Activated B cell treated with CpG ODN at 0.5 μM for 24 hours (primary cell): ENCODE measurements around the gene KCTD12. TPM values are rescaled to one million over a fixed set of nuclear protein-coding genes. Genes with fewer than 3 reads are reported as not detected.

Experiments used
- ATAC-seq: fragments of 200-7000 bp; cut with Tn5 transposase; one replicate; pipeline ENCODE4 v1.10.0; 2021; ENCODE audit warnings: low read depth, mild to moderate bottlenecking, moderate library complexity
- CTCF ChIA-PET: fragments of 350-600 bp; sonication (Branson Sonifier 250); formaldehyde crosslinking; loops from one replicate; lab custom pipeline; 2021; ENCODE audit warnings: antibody characterized with exemption; lab: Charles Lee
- POLR2A ChIA-PET: fragments of 350-600 bp; sonication (Branson Sonifier 250); formaldehyde crosslinking; loops from one replicate; lab custom pipeline; 2021; ENCODE audit warnings: antibody characterized with exemption; lab: Charles Lee
- DNase-seq: peaks from one replicate; pipeline ENCODE4 v3.0.0; 2022
- H3K27ac Mint-ChIP-seq: one replicate; pipeline ENCODE4 v1.8.0; 2020; ENCODE audit warnings: mixed read lengths
- H3K27me3 Mint-ChIP-seq: one replicate; pipeline ENCODE4 v1.8.0; 2021; ENCODE audit warnings: mixed read lengths
- H3K36me3 Mint-ChIP-seq: one replicate; pipeline ENCODE4 v1.8.0; 2021; ENCODE audit warnings: low read depth, mixed read lengths
- H3K4me1 Mint-ChIP-seq: one replicate; pipeline ENCODE4 v1.8.0; 2021; ENCODE audit warnings: mixed read lengths
- H3K4me3 Mint-ChIP-seq: one replicate; pipeline ENCODE4 v1.8.0; 2020; ENCODE audit warnings: mild to moderate bottlenecking, mixed read lengths
- H3K9me3 Mint-ChIP-seq: one replicate; pipeline ENCODE4 v1.8.0; 2020; ENCODE audit warnings: mixed read lengths
- intact Hi-C: fragments of 100-400 bp; cut with micrococcal nuclease; formaldehyde crosslinking; loops from one replicate; pipeline ENCODE4 v1.15.1; 2024
- total RNA-seq: library from RNA; stranded (reverse); gene quantifications from 2 replicates; pipeline ENCODE4 v1.2.3, GENCODE V29; 2022
- TF ChIP-seq, protein P1 (sequence below): fragments of 200-600 bp; IDR thresholded peaks from one replicate; pipeline ENCODE4 v1.8.0; 2022; ENCODE audit warnings: antibody characterized with exemption, mild to moderate bottlenecking

KCTD12 gene
- total RNA-seq, 1 donor from 2014 or later: 5.5 TPM

DNA sequence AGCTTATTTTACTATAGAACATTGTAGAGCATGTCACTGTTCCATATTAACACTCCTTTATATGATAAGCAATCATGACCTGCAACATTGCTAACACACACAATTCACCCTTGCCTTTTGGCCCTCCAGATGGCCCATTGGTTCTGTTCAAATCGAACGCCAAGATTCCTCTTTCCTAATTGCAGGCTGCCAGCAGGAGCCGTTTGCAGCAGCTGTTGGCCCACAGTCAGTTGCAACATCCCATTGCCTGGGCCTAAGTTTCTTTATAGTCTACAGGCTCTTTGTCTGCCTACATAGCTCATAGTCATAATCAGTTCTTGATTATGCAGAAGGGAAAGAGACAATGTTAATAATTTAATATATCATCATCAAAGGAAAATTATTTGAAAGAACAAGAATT is 37.6 kb downstream of the KCTD12 start:
- POLR2A ChIA-PET: no interaction called here

GRCh38 chr13:76846363-76846762 is 39.8 kb downstream of the KCTD12 start:
- CTCF ChIA-PET: no interaction called here
- DNase-seq: no peak
- H3K4me1 Mint-ChIP-seq: no peaks in the 10 kb centered on the region
- POLR2A ChIA-PET: no interaction called here
- no peak for ATAC-seq
- TF ChIP-seq, protein P1, sequence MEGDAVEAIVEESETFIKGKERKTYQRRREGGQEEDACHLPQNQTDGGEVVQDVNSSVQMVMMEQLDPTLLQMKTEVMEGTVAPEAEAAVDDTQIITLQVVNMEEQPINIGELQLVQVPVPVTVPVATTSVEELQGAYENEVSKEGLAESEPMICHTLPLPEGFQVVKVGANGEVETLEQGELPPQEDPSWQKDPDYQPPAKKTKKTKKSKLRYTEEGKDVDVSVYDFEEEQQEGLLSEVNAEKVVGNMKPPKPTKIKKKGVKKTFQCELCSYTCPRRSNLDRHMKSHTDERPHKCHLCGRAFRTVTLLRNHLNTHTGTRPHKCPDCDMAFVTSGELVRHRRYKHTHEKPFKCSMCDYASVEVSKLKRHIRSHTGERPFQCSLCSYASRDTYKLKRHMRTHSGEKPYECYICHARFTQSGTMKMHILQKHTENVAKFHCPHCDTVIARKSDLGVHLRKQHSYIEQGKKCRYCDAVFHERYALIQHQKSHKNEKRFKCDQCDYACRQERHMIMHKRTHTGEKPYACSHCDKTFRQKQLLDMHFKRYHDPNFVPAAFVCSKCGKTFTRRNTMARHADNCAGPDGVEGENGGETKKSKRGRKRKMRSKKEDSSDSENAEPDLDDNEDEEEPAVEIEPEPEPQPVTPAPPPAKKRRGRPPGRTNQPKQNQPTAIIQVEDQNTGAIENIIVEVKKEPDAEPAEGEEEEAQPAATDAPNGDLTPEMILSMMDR: no peak
- H3K36me3 Mint-ChIP-seq: no peaks in the 10 kb centered on the region
- H3K27ac Mint-ChIP-seq: no peak overlapping the region
- H3K9me3 Mint-ChIP-seq: no peaks in the 10 kb centered on the region
- H3K27me3 Mint-ChIP-seq: peaks cover 3% of the 10 kb centered on the region
- no peak overlapping the region for H3K4me3 Mint-ChIP-seq
- intact Hi-C loops: no loop called here

More for the DNA sequence above, 37.6 kb downstream of the KCTD12 start:
- Mint-ChIP-seq H3K27me3 (peaks cover 3% of the 10 kb centered on the region), H3K36me3 (no peaks in the 10 kb centered on the region), H3K4me3 (no peak overlapping the region), H3K4me1 (no peaks in the 10 kb centered on the region), H3K27ac (no peak overlapping the region), H3K9me3 (no peaks in the 10 kb centered on the region)
- DNase-seq (no peak), ATAC-seq (no peak)
- CTCF ChIA-PET: no interaction called here
- intact Hi-C loops: no loop called here
- TF ChIP-seq, protein P1: no peak

DNA sequence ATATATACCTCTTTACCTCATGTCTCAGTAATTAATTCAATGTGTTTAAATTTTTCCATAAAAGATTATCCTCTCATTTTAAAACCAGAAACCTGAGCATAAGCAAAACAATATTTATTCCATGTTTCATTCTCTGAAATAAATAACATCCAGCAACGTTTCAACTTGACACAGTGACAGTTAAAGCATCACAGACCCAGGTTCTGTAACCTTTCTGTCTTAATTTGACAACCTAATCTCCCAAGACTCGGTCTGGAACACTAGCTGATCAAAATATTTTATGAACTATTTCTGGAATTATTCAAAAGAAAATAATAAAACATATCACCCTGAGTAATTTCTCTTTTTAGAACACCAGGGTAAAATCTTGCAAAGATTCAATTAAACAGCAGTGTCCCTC is 40.3 kb downstream of the KCTD12 start:
- POLR2A ChIA-PET: no interaction called here
- ATAC-seq: no peak

GRCh38 chr13:76845367-76845766 is 40.8 kb downstream of the KCTD12 start:
- intact Hi-C loops: no loop called here
- DNase-seq (no peak), ATAC-seq (no peak)
- CTCF ChIA-PET: no interaction called here
- no peak overlapping the region for H3K4me3 Mint-ChIP-seq
- no peaks in the 10 kb centered on the region for H3K9me3 Mint-ChIP-seq
- H3K27ac Mint-ChIP-seq: no peak overlapping the region
- no peaks in the 10 kb centered on the region for H3K4me1 Mint-ChIP-seq
- POLR2A ChIA-PET: no interaction called here
- TF ChIP-seq, protein P1: no peak
- no peaks in the 10 kb centered on the region for H3K36me3 Mint-ChIP-seq
- H3K27me3 Mint-ChIP-seq: peaks cover 3% of the 10 kb centered on the region

More for the DNA sequence above, 40.3 kb downstream of the KCTD12 start:
- intact Hi-C loops: no loop called here
- Mint-ChIP-seq H3K36me3 (no peaks in the 10 kb centered on the region), H3K4me3 (no peak overlapping the region), H3K4me1 (no peaks in the 10 kb centered on the region), H3K9me3 (no peaks in the 10 kb centered on the region), H3K27ac (no peak overlapping the region), H3K27me3 (peaks cover 3% of the 10 kb centered on the region)
- TF ChIP-seq, protein P1: no peak
- DNase-seq: no peak
- CTCF ChIA-PET: no interaction called here

- Mint-ChIP-seq H3K27ac (no peak overlapping the region), H3K27me3 (peaks cover 8% of the 10 kb centered on the region), H3K4me3 (no peak overlapping the region), H3K9me3 (no peaks in the 10 kb centered on the region), H3K4me1 (no peaks in the 10 kb centered on the region), H3K36me3 (no peaks in the 10 kb centered on the region)
- intact Hi-C loops: no loop called here
- ChIA-PET CTCF (no interaction called here), POLR2A (no interaction called here)
- TF ChIP-seq, protein P1: no peak
- DNase-seq: no peak
- ATAC-seq: no peak
These were observed 48.4 kb downstream of the KCTD12 start for GRCh38 chr13:76837801-76838200.
